SK-N-SH treated with all-trans-retinoic acid at 6 μM for 48 hours (cell line): ENCODE results near the gene CAMK4.

Experiments
- CREB5 ChIP-seq: fragments of 250-450 bp; sonication (Bioruptor Pico); IDR thresholded peaks from 2 replicates; pipeline ENCODE4 v1.5.1; 2020; ENCODE audit warnings: low read depth, mild to moderate bottlenecking, moderate library complexity
- PPARA ChIP-seq: fragments of 250-450 bp; sonication (Bioruptor Pico); IDR thresholded peaks from 2 replicates; pipeline ENCODE4 v1.5.0; 2020; ENCODE audit warnings: mild to moderate bottlenecking, borderline replicate concordance
- SNAI2 ChIP-seq: fragments of 250-450 bp; sonication (Bioruptor Pico); IDR thresholded peaks from 2 replicates; pipeline ENCODE4 v1.5.0; 2020; ENCODE audit warnings: mild to moderate bottlenecking, moderate library complexity
- TCF4 ChIP-seq: fragments of 250-450 bp; sonication (Bioruptor Pico); IDR thresholded peaks from 2 replicates; pipeline ENCODE4 v1.8.0; 2021; ENCODE audit warnings: mild to moderate bottlenecking, moderate library complexity, borderline replicate concordance
- ZFP3 ChIP-seq: fragments of 250-450 bp; sonication (Bioruptor Pico); IDR thresholded peaks from 2 replicates; pipeline ENCODE4 v1.5.0; 2020; ENCODE audit warnings: mild to moderate bottlenecking, moderate library complexity
- ZNF565 ChIP-seq: fragments of 450-650 bp; formaldehyde crosslinking; conservative IDR thresholded peaks from 2 replicates; pipeline ENCODE4 v1.5.0; 2020; ENCODE audit warnings: low read depth, mild to moderate bottlenecking, moderate library complexity
- ZNF70 ChIP-seq: fragments of 450-650 bp; formaldehyde crosslinking; IDR thresholded peaks from 2 replicates; pipeline ENCODE4 v1.5.0; 2020; ENCODE audit warnings: mild to moderate bottlenecking, moderate library complexity
- TF ChIP-seq, protein P1 (sequence below): fragments of 250-450 bp; sonication (Bioruptor Pico); IDR thresholded peaks from 2 replicates; pipeline ENCODE4 v1.8.0; 2020; ENCODE audit warnings: mild to moderate bottlenecking, moderate library complexity, borderline replicate concordance
- TF ChIP-seq, protein P2 (sequence below): fragments of 250-450 bp; sonication (Bioruptor Pico); IDR thresholded peaks from 2 replicates; pipeline ENCODE4 v1.5.1; 2021; ENCODE audit warnings: mild to moderate bottlenecking, moderate library complexity

GRCh38 chr5:111377306-111377705 lies 153.1 kb downstream of the CAMK4 start:
- TF ChIP-seq, protein P1, sequence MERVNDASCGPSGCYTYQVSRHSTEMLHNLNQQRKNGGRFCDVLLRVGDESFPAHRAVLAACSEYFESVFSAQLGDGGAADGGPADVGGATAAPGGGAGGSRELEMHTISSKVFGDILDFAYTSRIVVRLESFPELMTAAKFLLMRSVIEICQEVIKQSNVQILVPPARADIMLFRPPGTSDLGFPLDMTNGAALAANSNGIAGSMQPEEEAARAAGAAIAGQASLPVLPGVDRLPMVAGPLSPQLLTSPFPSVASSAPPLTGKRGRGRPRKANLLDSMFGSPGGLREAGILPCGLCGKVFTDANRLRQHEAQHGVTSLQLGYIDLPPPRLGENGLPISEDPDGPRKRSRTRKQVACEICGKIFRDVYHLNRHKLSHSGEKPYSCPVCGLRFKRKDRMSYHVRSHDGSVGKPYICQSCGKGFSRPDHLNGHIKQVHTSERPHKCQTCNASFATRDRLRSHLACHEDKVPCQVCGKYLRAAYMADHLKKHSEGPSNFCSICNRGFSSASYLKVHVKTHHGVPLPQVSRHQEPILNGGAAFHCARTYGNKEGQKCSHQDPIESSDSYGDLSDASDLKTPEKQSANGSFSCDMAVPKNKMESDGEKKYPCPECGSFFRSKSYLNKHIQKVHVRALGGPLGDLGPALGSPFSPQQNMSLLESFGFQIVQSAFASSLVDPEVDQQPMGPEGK, result no peak
- no peak for TF ChIP-seq ZNF70 (CRISPR knock-in tag)
- no peak for TF ChIP-seq SNAI2 (CRISPR knock-in tag)
- TF ChIP-seq TCF4 (CRISPR knock-in tag), result no peak
- TF ChIP-seq CREB5 (CRISPR knock-in tag), result no peak
- no peak for TF ChIP-seq ZFP3
- no peak for TF ChIP-seq PPARA (CRISPR knock-in tag)
- TF ChIP-seq, protein P2, sequence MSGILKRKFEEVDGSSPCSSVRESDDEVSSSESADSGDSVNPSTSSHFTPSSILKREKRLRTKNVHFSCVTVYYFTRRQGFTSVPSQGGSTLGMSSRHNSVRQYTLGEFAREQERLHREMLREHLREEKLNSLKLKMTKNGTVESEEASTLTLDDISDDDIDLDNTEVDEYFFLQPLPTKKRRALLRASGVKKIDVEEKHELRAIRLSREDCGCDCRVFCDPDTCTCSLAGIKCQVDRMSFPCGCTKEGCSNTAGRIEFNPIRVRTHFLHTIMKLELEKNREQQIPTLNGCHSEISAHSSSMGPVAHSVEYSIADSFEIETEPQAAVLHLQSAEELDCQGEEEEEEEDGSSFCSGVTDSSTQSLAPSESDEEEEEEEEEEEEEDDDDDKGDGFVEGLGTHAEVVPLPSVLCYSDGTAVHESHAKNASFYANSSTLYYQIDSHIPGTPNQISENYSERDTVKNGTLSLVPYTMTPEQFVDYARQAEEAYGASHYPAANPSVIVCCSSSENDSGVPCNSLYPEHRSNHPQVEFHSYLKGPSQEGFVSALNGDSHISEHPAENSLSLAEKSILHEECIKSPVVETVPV (CRISPR knock-in tag), result no peak
- TF ChIP-seq ZNF565 (CRISPR knock-in tag), result no peak
